ENCODE data around the gene SIGLEC10.

SIGLEC10 gene

GRCh38 chr19:51364200-51365106, 53.0 kb downstream of the SIGLEC10 start:
- DNase-seq = no peak

- DNase-seq = no peak
Observed at GRCh38 chr19:51361239-51361638, 56.2 kb downstream of the SIGLEC10 start.
